ENCODE data around the gene CERS6.
"Not testable (repeated sequence)": the region's sequence is repeated elsewhere in the genome, so short reads cannot be mapped to it uniquely, and the experiment has no call there.

CERS6 gene

GRCh38 chr2:168787098-168787781 lies 331.2 kb downstream of the CERS6 start:
- DNase-seq: no peak

- DNase-seq: no peak
Observed at GRCh38 chr2:168787782-168788376, 331.8 kb downstream of the CERS6 start.

- no peak for DNase-seq
Observed at GRCh38 chr2:168789776-168790175, 333.7 kb downstream of the CERS6 start.

GRCh38 chr2:168790226-168790902 lies 334.3 kb downstream of the CERS6 start:
- no peak for DNase-seq

- DNase-seq: not testable (repeated sequence)
Observed at GRCh38 chr2:168791140-168791539, 335.1 kb downstream of the CERS6 start.

GRCh38 chr2:168793596-168793995 lies 337.5 kb downstream of the CERS6 start:
- no peak for DNase-seq

- no peak for DNase-seq
Observed at GRCh38 chr2:168794968-168795367, 338.9 kb downstream of the CERS6 start.

- no peak for DNase-seq
Observed at GRCh38 chr2:168796090-168796577, 340.1 kb downstream of the CERS6 start.

- no peak for DNase-seq
Observed at GRCh38 chr2:168796583-168797285, 340.7 kb downstream of the CERS6 start.

- DNase-seq: no peak
Observed at GRCh38 chr2:168797286-168797655, 341.2 kb downstream of the CERS6 start.

GRCh38 chr2:168798076-168798887 lies 342.2 kb downstream of the CERS6 start:
- DNase-seq: no peak

- DNase-seq: no peak
Observed at GRCh38 chr2:168798888-168799410, 342.9 kb downstream of the CERS6 start.

- no peak for DNase-seq
Observed at GRCh38 chr2:168801471-168801870, 345.4 kb downstream of the CERS6 start.

- no peak for DNase-seq
Observed at GRCh38 chr2:168801961-168802858, 346.1 kb downstream of the CERS6 start, which contains the start of gene NOSTRIN. Gene NOSTRIN (plus strand): TSS chr2:168802637. CDS start chr2:168802647, 10 bp downstream.

GRCh38 chr2:168802859-168803725 lies 347.0 kb downstream of the CERS6 start:
- no peak for DNase-seq

- DNase-seq: no peak
Observed at GRCh38 chr2:168804214-168804613, 348.1 kb downstream of the CERS6 start.

- DNase-seq: no peak
Observed at GRCh38 chr2:168805615-168806014, 349.5 kb downstream of the CERS6 start.

GRCh38 chr2:168809537-168809936 lies 353.5 kb downstream of the CERS6 start:
- DNase-seq: no peak

- DNase-seq: no peak
Observed at GRCh38 chr2:168810235-168810634, 354.2 kb downstream of the CERS6 start.

GRCh38 chr2:168811696-168812095 lies 355.6 kb downstream of the CERS6 start:
- DNase-seq: no peak
